CD14-positive monocyte (primary cell): Measurements from ENCODE around the gene EMSY. TPM values are rescaled to one million over a fixed set of nuclear protein-coding genes. Genes with fewer than 3 reads are reported as not detected.

ENCODE experiments used
- DNase-seq, 3 donors: peaks; one replicate each; pipeline ENCODE4 v3.0.0-alpha.2; 2011 to 2022
- H2AFZ ChIP-seq: 2 replicates; pipeline ENCODE4 v1.6.0; 2012; ENCODE audit warnings: mild to moderate bottlenecking, low read depth, low read length, inconsistent platforms; ENCODE audit not compliant: insufficient read depth, poor library complexity, severe bottlenecking
- H3K27ac ChIP-seq, 2 donors: 1 replicate in 1 of 2; 2 replicates in 1 of 2; pipeline ENCODE4 v1.5.1; 2012 to 2013; ENCODE audit warnings: low read length in 2 of 2, control low read depth in 1 of 2, inconsistent platforms in 1 of 2, low read depth in 1 of 2, mild to moderate bottlenecking in 1 of 2
- H3K27me3 ChIP-seq, 2 donors: one replicate each; pipeline versions ENCODE4 v1.6.0 to v1.6.1; 2011 to 2013; ENCODE audit warnings: low read length in 2 of 2; ENCODE audit not compliant: control insufficient read depth in 2 of 2, insufficient read depth in 2 of 2
- H3K36me3 ChIP-seq, 2 donors: replicated peaks in 1 of 2; 1 replicate in 1 of 2; 2 replicates in 1 of 2; pipeline versions ENCODE4 v1.5.1 to v1.6.1; 2012 to 2013; ENCODE audit warnings: low read length in 2 of 2, control low read depth in 1 of 2, inconsistent platforms in 1 of 2, mild to moderate bottlenecking in 1 of 2; ENCODE audit not compliant: insufficient read depth in 2 of 2, control insufficient read depth in 1 of 2
- H3K4me1 ChIP-seq, 2 donors: 1 replicate in 1 of 2; 2 replicates in 1 of 2; pipeline versions ENCODE4 v1.5.1 to v1.6.1; 2012 to 2013; ENCODE audit warnings: low read length in 2 of 2, control low read depth in 1 of 2, inconsistent platforms in 1 of 2, mild to moderate bottlenecking in 1 of 2, moderate library complexity in 1 of 2; ENCODE audit not compliant: insufficient read depth in 2 of 2, control insufficient read depth in 1 of 2
- H3K4me2 ChIP-seq: replicated peaks from 2 replicates; pipeline ENCODE3; 2012; ENCODE audit warnings: low read length, moderate library complexity, mild to moderate bottlenecking; ENCODE audit not compliant: poor library complexity, severe bottlenecking; ENCODE audit errors: extremely low read depth
- H3K4me3 ChIP-seq, 3 experiments: fragments of 200-600 bp in 1 of 3; sonication (generic) in 1 of 3; replicated peaks in 1 of 3; 1 replicate in 2 of 3; 2 replicates in 1 of 3; pipeline ENCODE4 v1.5.1; 2011 to 2013; ENCODE audit warnings: low read length in 3 of 3, mild to moderate bottlenecking in 3 of 3, control low read depth in 2 of 3, low read depth in 2 of 3, inconsistent platforms in 1 of 3, moderate library complexity in 1 of 3
- H3K79me2 ChIP-seq: 2 replicates; pipeline ENCODE4 v1.6.0; 2012; ENCODE audit warnings: mild to moderate bottlenecking, control low read depth, inconsistent platforms, low read length, moderate library complexity; ENCODE audit not compliant: insufficient read depth
- H3K9ac ChIP-seq: 2 replicates; pipeline ENCODE4 v1.6.0; 2017; ENCODE audit warnings: low read length, mild to moderate bottlenecking; ENCODE audit not compliant: insufficient read depth, poor library complexity, severe bottlenecking
- H3K9me3 ChIP-seq, 2 donors: replicated peaks in 1 of 2; 1 replicate in 1 of 2; 2 replicates in 1 of 2; pipeline versions ENCODE4 v1.5.1 to v1.6.1; 2012 to 2013; ENCODE audit warnings: low read length in 2 of 2, control low read depth in 1 of 2; ENCODE audit not compliant: control insufficient read depth in 1 of 2, insufficient read depth in 1 of 2
- H4K20me1 ChIP-seq: 2 replicates; pipeline ENCODE4 v1.6.0; 2012; ENCODE audit warnings: mild to moderate bottlenecking, low read length, control low read depth, moderate library complexity; ENCODE audit not compliant: insufficient read depth
- H3K27ac Mint-ChIP-seq, 7 donors: one replicate each; pipeline ENCODE4 v1.8.0; 2020; ENCODE audit warnings: mild to moderate bottlenecking in 7 of 7, mixed read lengths in 7 of 7, moderate library complexity in 6 of 7, inconsistent platforms in 2 of 7
- H3K27me3 Mint-ChIP-seq, 3 donors: one replicate each; pipeline ENCODE4 v1.8.0; 2021 to 2022; ENCODE audit warnings: low read depth in 3 of 3, mild to moderate bottlenecking in 3 of 3, mixed read lengths in 3 of 3, moderate library complexity in 3 of 3, inconsistent platforms in 1 of 3
- H3K36me3 Mint-ChIP-seq, 2 donors: one replicate each; pipeline ENCODE4 v1.8.0; 2020; ENCODE audit warnings: mixed read lengths in 2 of 2, inconsistent platforms in 1 of 2, mild to moderate bottlenecking in 1 of 2
- H3K4me1 Mint-ChIP-seq: one replicate; pipeline ENCODE4 v1.8.0; 2020; ENCODE audit warnings: mild to moderate bottlenecking, mixed read lengths
- H3K4me3 Mint-ChIP-seq, 2 donors: one replicate each; pipeline ENCODE4 v1.8.0; 2020; ENCODE audit warnings: mild to moderate bottlenecking in 2 of 2, mixed read lengths in 2 of 2, moderate library complexity in 1 of 2
- H3K9me3 Mint-ChIP-seq, 7 donors: one replicate each; pipeline ENCODE4 v1.8.0; 2020 to 2022; ENCODE audit warnings: mixed read lengths in 7 of 7, mild to moderate bottlenecking in 6 of 7, moderate library complexity in 6 of 7, inconsistent platforms in 2 of 7
- WGBS: methylation state at CpG from one replicate; pipeline ENCODE4 v1.1.5; 2013; ENCODE audit warnings: missing lambda C conversion rate; ENCODE audit not compliant: insufficient coverage; 5-methylcytosine and 5-hydroxymethylcytosine counted together
- intact Hi-C, 2 donors: fragments of 100-400 bp; cut with micrococcal nuclease; formaldehyde crosslinking; loops; one replicate each; pipeline versions ENCODE4 v1.15.0 to v1.15.1; 2023
- polyA plus RNA-seq, 3 donors: library from polyadenylated mRNA; depleted of rRNA in 1 of 3; unstranded in 2 of 3; stranded (reverse) in 1 of 3; fragments of 300-500 nt in 2 of 3; fragments of >200 nt in 1 of 3; fragmentation: Illumina TruSeq in 2 of 3; gene quantifications; 1 replicate in 2 of 3; 2 replicates in 1 of 3; pipeline ENCODE4 v1.2.3, GENCODE V29; 2012 to 2021
- TF ChIP-seq, protein P1 (sequence below): fragments of 200-600 bp; IDR thresholded peaks from one replicate; pipeline ENCODE4 v1.8.0; 2022; ENCODE audit warnings: antibody characterized with exemption, mild to moderate bottlenecking

The EMSY gene
- polyA plus RNA-seq, 3 donors, result 9.2 to 31.3 (median 9.4) TPM

DNA sequence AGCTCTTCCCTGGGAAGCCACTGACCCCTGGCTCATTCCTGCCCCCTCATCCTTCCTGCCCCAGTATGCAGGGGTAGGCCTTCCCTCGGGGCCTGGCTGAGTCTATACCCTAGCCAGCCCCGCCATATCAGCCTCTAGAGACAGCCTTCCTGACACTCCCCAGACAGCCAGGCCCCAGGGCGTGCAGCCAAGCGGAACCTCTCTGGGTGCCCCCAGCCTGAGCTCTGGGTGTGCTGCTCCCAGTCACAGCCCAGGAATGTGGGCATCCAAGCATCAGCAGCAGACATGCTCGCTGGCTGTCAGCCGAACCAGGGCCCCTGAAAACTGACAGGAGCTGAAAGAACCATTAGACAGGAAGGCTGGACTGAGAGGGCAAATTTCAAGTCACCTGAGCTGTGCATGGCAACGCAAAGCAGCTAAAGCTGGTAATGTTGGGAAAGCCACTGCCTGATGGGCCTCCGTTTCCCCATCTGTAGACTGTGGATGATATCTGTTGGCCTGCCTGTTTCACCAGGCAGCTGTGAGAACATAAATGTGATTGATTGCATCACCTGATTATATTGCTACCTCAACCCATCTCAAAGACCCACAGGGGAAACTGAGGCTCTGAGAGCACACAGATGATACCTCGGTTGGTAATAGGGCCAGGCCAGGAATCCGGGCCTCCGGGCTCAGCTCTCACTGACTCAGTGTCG lies 132.6 kb downstream of the EMSY start:
- Histone ChIP-seq H3K27me3 (no peaks in the 10 kb centered on the region), H2AFZ (no peak overlapping the region), H3K9me3 (no peaks in the 10 kb centered on the region), H3K4me3 (no peak overlapping the region), H4K20me1 (no peaks in the 10 kb centered on the region), H3K36me3 (no peaks in the 10 kb centered on the region), H3K79me2 (no peaks in the 10 kb centered on the region), H3K4me1 (no peaks in the 10 kb centered on the region), H3K27ac (no peak overlapping the region), H3K4me2 (no peak overlapping the region), H3K9ac (no peak overlapping the region)
- peaks cover 0 to 7% (median 5%) of the 10 kb centered on the region in 3 donors for H3K27me3 Mint-ChIP-seq
- 88% methylated on average over 11 of the region's 12 CpGs for WGBS
- TF ChIP-seq, protein P1, sequence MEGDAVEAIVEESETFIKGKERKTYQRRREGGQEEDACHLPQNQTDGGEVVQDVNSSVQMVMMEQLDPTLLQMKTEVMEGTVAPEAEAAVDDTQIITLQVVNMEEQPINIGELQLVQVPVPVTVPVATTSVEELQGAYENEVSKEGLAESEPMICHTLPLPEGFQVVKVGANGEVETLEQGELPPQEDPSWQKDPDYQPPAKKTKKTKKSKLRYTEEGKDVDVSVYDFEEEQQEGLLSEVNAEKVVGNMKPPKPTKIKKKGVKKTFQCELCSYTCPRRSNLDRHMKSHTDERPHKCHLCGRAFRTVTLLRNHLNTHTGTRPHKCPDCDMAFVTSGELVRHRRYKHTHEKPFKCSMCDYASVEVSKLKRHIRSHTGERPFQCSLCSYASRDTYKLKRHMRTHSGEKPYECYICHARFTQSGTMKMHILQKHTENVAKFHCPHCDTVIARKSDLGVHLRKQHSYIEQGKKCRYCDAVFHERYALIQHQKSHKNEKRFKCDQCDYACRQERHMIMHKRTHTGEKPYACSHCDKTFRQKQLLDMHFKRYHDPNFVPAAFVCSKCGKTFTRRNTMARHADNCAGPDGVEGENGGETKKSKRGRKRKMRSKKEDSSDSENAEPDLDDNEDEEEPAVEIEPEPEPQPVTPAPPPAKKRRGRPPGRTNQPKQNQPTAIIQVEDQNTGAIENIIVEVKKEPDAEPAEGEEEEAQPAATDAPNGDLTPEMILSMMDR, result no peak
- H3K9me3 Mint-ChIP-seq, result no peaks in the 10 kb centered on the region
- H3K4me3 Mint-ChIP-seq, result no peak overlapping the region
- H3K4me1 Mint-ChIP-seq, result no peaks in the 10 kb centered on the region
- intact Hi-C loops, result no loop called here
- H3K27ac Mint-ChIP-seq, result no peak overlapping the region
- H3K36me3 Mint-ChIP-seq, result no peaks in the 10 kb centered on the region
- no peak for DNase-seq

DNA sequence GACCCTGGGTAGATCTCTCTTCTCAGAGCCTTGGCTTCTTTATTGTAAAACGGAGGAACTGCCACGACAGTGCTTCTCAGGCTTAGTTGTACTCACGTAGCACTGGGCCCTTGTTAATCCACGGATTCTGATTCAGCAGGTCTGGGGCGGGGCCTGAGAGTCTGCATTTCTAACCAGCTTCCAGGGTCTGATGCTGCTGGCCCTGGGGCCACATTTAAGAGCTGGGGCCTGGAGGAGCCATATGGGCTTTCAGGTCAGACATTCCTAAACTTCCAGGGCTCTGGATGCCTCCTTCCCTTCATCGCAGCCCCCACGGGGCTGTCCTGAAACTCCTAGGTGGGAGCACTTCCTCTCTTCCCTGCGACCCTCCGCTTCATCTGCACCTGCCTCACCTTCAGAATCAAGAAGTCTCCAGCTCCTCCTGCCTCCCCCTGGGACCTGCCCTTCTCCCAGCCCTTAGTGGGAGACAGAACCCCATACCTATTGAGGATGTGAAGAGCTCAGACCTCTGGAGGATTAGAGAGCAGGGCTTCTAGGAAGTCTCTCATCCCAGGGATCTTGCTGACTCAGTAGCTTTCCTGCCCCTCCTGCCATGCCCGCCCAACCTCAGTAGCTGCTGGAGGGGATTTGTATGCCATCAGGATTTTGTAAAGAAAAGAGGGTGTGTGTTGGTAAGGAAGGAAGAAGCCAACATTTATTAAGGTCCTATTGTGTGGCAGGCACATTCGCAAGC lies 133.3 kb downstream of the EMSY start:
- Mint-ChIP-seq H3K27me3 (peaks cover 1 to 6% (median 5%) of the 10 kb centered on the region in 3 donors), H3K36me3 (no peaks in the 10 kb centered on the region), H3K27ac (no peak overlapping the region), H3K9me3 (peaks cover 0 to 1% (median 0%) of the 10 kb centered on the region in 7 donors), H3K4me3 (no peak overlapping the region), H3K4me1 (no peaks in the 10 kb centered on the region)
- no peaks in the 10 kb centered on the region for H3K27me3 ChIP-seq
- no peak overlapping the region for H3K27ac ChIP-seq
- H3K4me1 ChIP-seq, result no peaks in the 10 kb centered on the region
- H3K9ac ChIP-seq, result no peak overlapping the region
- H3K4me3 ChIP-seq, result no peak overlapping the region
- no peaks in the 10 kb centered on the region for H3K79me2 ChIP-seq
- DNase-seq, result no peak
- no peak overlapping the region for H3K4me2 ChIP-seq
- no peaks in the 10 kb centered on the region for H3K9me3 ChIP-seq
- TF ChIP-seq, protein P1, result no peak
- no peak overlapping the region for H2AFZ ChIP-seq
- intact Hi-C loops, result no loop called here
- H3K36me3 ChIP-seq, result no peaks in the 10 kb centered on the region
- WGBS, result 89% methylated on average over 11 of the region's 11 CpGs
- no peaks in the 10 kb centered on the region for H4K20me1 ChIP-seq
